Measurements from ENCODE around the gene CD63.

The CD63 gene

DNA sequence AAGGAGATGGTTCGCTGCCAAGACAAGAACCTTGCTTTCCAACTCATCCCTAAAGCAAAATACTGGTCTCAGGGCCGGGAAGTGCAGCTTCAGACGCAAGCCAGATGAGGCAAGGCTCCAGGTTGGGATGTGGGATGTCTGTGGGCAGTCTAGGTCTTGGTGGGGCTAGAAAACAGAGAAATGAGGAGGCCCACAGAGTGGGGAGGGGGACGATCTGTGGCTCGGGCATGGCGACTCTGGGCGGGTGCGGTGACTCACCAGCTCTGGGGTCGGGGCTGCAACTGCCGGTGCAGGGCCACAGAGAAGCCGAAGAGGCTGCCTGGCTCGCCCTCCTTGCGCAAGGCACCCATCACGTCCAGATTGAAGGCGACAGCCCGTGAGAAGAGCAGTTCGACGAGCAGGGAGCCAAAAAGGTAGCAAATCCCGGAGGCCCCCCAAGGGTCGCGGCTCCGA, 21.6 kb downstream of the CD63 start:
- in situ Hi-C loops (cut with HindIII; ENCODE audit: low sequenced_read_pairs), result no loop called here

GRCh38 chr12:55706568-55707218, 22.1 kb downstream of the CD63 start:
- in situ Hi-C loops (cut with HindIII; ENCODE audit: low sequenced_read_pairs), result no loop called here

- in situ Hi-C loops (cut with HindIII; ENCODE audit: low sequenced_read_pairs), result no loop called here
Observed at GRCh38 chr12:55705782-55706402, 22.9 kb downstream of the CD63 start.

DNA sequence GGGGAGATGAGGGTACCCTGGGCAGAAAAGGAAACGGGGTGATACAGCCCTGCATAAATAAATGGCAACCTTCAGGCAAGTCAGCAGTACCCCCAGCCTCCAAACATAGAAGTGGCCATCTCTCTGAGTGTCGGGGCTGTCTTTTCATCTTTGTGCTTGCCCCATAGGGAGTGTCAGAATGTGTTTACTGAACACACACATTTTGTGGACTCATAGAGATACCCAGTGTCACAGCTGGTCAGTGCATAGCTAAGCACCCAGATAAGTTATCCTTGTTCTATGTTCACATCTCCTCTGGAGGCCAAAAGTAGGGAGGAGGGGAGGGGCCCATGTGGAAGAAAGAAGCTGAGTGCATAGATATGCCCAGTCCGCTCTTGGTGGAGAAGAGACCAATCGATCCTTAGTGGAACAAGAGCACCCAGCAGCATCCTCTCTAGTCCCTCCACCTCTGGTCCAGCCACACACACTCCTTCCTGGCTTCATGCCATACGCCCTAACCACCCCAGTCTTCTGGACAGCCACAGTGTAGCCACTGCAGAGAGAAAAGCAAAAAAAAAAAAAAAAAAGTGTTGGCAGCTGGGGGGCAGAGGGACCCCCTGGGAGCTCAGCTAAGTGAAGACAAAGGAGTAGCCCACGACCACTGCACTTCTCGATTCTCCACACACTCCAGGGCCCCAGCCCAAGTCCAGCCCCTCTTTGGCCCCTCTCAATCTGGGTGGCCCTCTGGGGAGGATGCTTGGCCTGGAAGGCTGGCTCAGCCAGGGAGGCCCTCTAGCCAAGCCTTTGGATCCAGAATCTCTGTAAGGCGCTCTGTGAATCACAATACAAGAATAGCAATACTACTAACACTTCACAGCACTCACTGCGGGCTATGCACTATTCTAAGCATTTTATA, 23.7 kb downstream of the CD63 start:
- in situ Hi-C loops (cut with HindIII; ENCODE audit: low sequenced_read_pairs), result no loop called here

GRCh38 chr12:55703901-55704761, 24.7 kb downstream of the CD63 start:
- in situ Hi-C loops (cut with HindIII; ENCODE audit: low sequenced_read_pairs), result no loop called here

DNA sequence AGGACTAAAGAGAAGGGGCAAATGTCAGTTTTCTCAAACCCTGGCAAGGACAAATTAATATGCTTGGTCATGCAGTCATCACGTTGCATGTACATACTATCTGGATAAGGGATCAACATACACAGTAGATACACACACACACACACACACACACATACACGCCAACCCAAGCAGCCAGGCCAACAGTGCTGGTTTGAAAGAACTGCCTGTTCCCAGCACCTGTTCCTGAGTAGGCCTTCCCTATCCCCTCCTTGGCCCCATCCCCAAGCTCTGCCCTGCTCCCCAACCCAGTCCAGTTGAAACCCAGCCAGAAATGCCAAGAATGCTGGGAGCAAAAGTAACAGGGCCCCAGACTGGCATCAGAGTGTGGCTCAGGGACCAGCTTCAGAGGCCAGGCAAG, 25.5 kb downstream of the CD63 start:
- in situ Hi-C loops (cut with HindIII; ENCODE audit: low sequenced_read_pairs), result no loop called here

GRCh38 chr12:55702861-55703260, 25.9 kb downstream of the CD63 start:
- in situ Hi-C loops (cut with HindIII; ENCODE audit: low sequenced_read_pairs), result no loop called here

- in situ Hi-C loops (cut with HindIII; ENCODE audit: low sequenced_read_pairs), result no loop called here
Observed at GRCh38 chr12:55700255-55701018, 28.4 kb downstream of the CD63 start.

DNA sequence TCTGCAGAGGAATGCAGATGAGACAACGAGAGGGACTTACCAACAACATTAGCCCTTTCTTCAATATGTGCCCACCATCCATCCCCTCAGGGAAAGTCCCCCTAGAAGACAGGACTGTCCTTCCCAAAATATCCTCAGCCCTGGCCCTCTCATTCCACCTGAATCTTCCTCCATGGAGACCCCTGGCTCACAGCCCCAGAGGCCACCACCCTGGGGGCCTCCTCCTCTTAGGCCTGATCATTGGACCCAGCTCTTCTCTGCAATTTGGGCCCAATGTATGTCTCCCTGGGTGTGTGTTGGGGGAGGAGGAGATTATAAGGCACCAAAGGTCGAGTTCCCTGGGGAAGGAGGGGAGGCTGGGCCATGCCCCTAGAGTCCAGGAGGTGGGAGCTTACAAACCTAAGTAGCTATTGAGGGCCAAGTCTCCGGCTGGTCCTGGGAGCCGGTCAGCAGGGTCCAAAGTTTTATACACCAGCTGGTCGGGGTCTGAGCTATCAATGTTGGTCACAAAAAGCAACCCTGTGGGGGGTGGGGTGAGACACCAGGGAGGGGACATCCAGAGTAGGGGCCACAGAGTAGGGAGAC, 29.2 kb downstream of the CD63 start:
- in situ Hi-C loops (cut with HindIII; ENCODE audit: low sequenced_read_pairs), result no loop called here

- in situ Hi-C loops (cut with HindIII; ENCODE audit: low sequenced_read_pairs), result no loop called here
Observed at GRCh38 chr12:55698965-55699364, 29.8 kb downstream of the CD63 start.

GRCh38 chr12:55698241-55698955, 30.4 kb downstream of the CD63 start:
- in situ Hi-C loops (cut with HindIII; ENCODE audit: low sequenced_read_pairs), result no loop called here

GRCh38 chr12:55697686-55698085, 31.1 kb downstream of the CD63 start:
- in situ Hi-C loops (cut with HindIII; ENCODE audit: low sequenced_read_pairs), result no loop called here

GRCh38 chr12:55696796-55697462, 31.9 kb downstream of the CD63 start:
- in situ Hi-C loops (cut with HindIII; ENCODE audit: low sequenced_read_pairs), result no loop called here

DNA sequence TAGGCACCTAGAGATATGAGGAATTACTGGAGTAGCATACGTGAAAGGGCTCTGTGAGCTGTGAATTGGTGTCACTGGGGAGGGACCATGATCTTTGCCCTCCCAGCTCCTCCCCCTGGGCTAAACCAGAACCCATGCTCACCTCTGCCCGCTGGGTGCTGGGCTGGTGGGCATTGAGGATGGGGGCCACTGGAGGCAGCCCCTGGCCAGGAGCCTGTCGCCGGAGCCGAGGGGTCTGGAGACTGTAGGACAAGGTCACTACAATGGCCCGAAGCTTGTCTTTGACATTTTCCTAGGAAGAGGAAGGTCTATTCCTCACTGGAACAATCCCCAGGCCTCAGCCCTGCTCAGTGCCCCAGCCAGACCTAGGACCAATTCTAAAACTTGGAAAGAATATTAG, 32.7 kb downstream of the CD63 start:
- in situ Hi-C loops (cut with HindIII; ENCODE audit: low sequenced_read_pairs), result no loop called here

- in situ Hi-C loops (cut with HindIII; ENCODE audit: low sequenced_read_pairs), result no loop called here
Observed at GRCh38 chr12:55695349-55695748, 33.5 kb downstream of the CD63 start.

GRCh38 chr12:55694651-55695050, 34.2 kb downstream of the CD63 start:
- in situ Hi-C loops (cut with HindIII; ENCODE audit: low sequenced_read_pairs), result no loop called here

- in situ Hi-C loops (cut with HindIII; ENCODE audit: low sequenced_read_pairs), result no loop called here
Observed at GRCh38 chr12:55694188-55694515, 34.7 kb downstream of the CD63 start.

DNA sequence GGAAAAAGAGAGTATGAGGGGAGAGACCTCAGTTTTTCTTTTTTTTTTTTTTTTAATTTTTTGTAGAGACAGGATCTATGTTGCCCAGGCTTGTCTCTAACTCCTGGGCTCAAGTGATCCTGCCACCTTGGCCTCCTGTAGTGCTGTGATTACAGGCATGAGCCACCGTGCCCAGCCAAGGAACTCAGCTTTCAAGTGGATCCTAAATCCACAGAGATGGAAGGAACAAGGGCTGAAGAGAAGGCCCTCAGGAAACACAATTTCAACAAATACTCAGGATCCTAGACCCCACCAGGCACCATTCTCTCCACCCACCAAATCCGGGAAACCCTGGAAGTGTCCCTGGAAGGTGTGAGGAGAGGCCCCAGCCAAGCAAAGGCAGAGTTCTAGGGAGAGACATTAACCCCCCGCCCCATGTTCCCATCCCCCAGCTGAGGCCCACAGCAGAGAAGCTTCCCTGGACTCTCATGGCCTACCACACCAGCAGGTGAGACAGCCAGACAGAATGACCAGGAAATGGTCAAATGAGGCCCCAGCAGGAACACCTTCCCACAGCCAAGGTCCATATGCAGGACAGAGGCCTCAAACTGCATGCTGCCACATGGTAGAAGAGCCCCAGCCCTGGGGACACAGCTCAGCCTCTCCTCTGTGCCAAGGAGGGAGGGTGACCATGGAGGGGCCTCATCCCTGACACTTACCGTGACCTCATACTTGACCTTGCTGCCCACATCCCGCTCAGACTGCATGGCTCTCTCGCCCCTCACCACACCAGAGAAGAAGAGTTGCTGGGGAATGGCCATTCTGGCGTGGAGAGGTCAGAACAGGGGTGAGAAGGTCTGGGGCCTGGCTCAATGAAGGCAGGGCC, 35.3 kb downstream of the CD63 start:
- in situ Hi-C loops (cut with HindIII; ENCODE audit: low sequenced_read_pairs), result no loop called here
